Gastroesophageal sphincter (tissue), 3 donors: ENCODE data around the gene SNED1.

Experiments
- CTCF ChIP-seq, 4 experiments: fragments of 200-600 bp in 2 of 4; fragments of 450-650 bp in 2 of 4; sonication (generic) in 1 of 4; IDR thresholded peaks; one replicate each; pipeline ENCODE4 v1.5.1; 2017 to 2019; ENCODE audit warnings: antibody characterized with exemption in 4 of 4, mild to moderate bottlenecking in 2 of 4, moderate library complexity in 2 of 4
- EP300 ChIP-seq: sonication (generic); formaldehyde crosslinking; IDR thresholded peaks from one replicate; pipeline ENCODE4 v1.6.1; 2017; ENCODE audit warnings: antibody characterized with exemption, mild to moderate bottlenecking
- POLR2A ChIP-seq, 2 donors: fragments of 450-650 bp; IDR thresholded peaks; one replicate each; pipeline ENCODE4 v1.6.1; 2017; ENCODE audit warnings: antibody characterized with exemption in 2 of 2, mild to moderate bottlenecking in 2 of 2, moderate library complexity in 1 of 2
- POLR2AphosphoS5 ChIP-seq: sonication (generic); formaldehyde crosslinking; IDR thresholded peaks from one replicate; pipeline ENCODE4 v1.6.1; 2017; ENCODE audit warnings: antibody characterized with exemption

- TF ChIP-seq CTCF (IDR thresholded peaks at IDR 0.05) = no peak
- TF ChIP-seq POLR2AphosphoS5 = no peak
- TF ChIP-seq POLR2A (IDR thresholded peaks at IDR 0.05) = no peak
- no peak for TF ChIP-seq EP300
Measured at GRCh38 chr2:240956935-240957655, 41.3 kb upstream of the SNED1 start.
